HG03064 (cell line): ENCODE measurements around the gene CORO1C.
A peak's percentile ranks its signal among the peaks of the same experiment; 100 is the strongest.
"Not testable (repeated sequence)": the region's sequence is repeated elsewhere in the genome, so short reads cannot be mapped to it uniquely, and the experiment has no call there.

Experiments
- ATAC-seq: cut with Tn5 transposase; IDR thresholded peaks from one replicate; pipeline ENCODE4 v1.9.1; 2021; ENCODE audit warnings: low read depth; ENCODE audit not compliant: unreplicated experiment

The CORO1C gene

DNA sequence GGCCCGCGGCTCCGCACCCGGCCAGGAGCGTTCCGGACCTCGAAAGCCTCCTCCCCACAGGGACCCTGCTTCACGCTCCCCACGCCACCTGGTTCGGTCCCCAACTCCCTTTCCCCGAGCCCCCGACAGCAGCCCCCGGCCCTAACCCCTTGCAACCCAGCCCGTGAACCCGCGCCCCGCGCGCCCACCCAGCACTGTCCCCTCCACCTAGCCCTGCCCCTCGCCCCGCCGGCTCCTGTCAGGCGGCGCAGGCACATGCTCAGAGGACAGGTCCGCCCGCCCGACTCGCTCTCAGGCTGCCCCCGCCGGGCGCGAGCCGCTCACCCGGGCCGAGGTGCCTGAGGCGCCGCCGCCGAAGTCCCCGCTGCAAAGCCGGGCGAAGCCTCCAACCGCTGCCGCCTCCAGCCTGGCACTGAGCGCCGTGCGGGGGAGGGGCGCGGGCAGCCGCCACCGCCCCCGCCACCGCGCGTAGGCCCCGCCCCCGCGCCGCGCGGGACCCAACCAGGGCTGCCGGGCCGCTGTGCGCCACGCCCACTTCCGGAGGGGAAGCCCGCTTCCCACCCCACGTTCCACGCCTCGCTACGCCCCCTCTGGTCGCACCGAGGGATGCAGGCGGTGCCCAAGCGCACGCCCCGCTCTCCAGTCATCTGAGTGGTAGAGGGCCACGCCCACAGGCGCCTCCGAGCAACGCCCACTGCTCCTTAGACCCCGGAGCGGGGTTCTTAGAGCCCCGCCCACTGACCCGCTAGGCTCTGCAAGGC lies at the start of gene CORO1C:
CORO1C (minus strand) TSS at position 414 of the 761 bp plus-strand sequence. CDS start 30,200 bp downstream, outside the sequence.
- peak; percentile 66 for ATAC-seq

GRCh38 chr12:108779998-108780688 lies 48.8 kb upstream of the CORO1C start:
- no peak for ATAC-seq

- no peak for ATAC-seq
Measured at GRCh38 chr12:108778053-108778452, 46.7 kb upstream of the CORO1C start.

- no peak for ATAC-seq
Measured at GRCh38 chr12:108777156-108777555, 45.8 kb upstream of the CORO1C start.

DNA sequence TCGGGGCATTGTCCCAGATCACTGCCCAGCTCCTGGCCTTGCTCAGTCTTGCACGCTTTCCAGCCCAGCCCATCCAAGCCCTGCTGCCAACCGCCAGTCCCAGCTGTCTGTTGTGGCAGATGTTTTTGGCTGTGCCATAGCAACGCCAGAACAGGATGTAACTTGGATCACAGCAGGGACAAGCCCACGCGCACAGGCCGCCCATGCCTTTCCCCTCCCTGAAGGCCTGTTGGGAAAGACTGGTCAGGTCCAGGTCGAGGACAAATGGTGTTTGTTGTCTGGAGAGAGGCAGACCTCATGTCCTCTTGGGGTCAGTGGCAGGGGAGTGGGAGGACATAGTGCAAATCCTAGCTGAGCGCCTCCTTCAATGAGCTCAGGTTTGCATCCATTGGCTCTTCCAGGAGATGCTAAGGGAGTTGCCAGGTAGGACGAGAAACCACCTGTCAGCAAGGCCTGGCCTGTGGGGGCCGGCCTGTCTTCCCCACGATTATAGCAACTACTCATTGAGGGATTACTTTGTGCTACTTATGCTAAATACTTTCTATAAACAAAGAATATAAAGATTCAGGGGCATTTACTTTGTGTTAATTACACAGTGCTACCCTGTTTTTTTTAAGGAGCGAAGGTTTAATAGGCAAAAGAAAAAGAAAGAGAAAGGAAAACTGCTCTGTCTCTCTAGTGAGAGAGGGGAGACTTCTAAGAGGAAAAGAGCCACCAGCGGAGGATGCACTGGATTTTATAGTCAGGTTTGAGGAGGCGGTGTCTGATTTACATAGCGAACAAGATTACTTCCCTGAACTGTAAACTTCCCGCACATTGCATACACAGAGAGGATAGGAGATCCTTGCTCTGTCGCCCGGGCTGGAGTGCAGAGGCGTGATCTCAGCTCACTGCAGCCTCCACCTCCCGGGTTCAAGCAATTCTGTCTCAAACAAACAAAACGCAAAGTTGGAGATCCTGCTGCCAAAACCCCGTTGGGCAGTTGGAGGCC lies 42.8 kb upstream of the CORO1C start:
- ATAC-seq = no peak

DNA sequence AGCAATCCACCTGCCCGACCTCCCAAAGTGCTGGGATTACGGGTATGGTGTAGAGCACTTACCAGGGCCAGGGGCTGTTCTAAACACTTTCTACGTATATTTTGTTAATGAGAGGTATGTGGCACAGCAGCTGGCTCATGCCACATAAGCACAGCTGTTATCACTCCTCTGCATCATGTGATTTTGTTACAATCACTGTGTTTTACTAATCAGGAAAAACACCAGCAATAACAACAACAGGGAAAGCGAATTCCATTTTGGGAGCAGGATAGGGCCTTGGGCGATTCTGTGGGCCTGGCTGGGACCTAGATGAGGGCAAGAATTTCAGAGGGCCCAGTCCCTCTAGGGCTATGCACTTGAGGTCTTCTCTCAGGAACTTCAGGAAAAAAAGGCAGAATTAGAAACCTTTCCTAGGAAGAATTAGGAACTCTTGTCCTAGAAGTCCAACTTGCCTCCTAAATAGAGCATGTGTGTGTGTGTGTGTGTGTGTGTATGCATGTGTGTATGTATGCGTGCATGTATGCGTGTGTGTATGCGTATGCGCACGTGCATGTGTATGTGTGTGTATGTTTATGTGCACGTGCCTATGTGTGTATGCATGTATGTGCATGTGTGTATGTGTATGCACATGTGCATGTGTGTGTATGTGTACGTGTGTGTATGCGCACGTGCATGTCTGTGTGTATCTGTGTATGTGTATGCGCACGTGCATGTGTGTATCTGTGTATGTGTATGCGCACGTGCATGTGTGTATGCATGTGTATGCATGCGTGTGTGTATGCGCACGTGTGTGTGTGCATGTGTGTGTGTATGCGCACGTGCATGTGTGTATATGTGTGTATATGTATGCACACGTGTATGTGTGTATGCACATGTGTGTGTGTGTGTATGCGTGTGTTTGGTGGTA lies 41.8 kb upstream of the CORO1C start:
- no peak for ATAC-seq

GRCh38 chr12:108772247-108772646 lies 40.9 kb upstream of the CORO1C start:
- ATAC-seq = no peak

GRCh38 chr12:108771835-108772234 lies 40.5 kb upstream of the CORO1C start:
- ATAC-seq = not testable (repeated sequence)

GRCh38 chr12:108770963-108771362 lies 39.6 kb upstream of the CORO1C start:
- no peak for ATAC-seq

DNA sequence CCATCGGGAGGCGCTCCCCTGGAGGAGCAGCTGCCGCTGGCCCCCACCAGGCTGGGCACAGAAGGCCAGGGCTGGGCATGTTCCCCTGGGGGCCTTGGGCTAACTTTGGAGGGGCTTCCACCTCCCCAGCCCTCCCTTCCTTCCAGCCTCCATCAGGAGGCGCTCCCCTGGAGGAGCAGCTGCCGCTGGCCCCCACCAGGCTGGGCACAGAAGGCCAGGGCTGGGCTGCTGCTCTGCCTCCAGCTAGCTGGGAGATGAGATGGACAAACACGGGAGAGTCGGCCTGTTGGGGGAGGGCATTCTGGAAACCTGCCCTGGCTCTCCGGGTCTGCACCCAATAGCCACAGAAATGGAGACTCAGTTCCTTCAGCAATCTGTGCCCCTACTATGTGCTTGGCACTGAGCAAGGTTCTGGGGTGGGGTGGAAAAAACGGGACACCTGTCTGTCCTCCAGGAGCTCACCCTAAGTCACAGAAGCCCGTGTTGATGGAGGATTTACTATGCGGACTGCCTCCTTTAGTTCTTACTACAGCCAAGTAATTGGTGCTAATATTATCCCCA lies 39.0 kb upstream of the CORO1C start:
- no peak for ATAC-seq

DNA sequence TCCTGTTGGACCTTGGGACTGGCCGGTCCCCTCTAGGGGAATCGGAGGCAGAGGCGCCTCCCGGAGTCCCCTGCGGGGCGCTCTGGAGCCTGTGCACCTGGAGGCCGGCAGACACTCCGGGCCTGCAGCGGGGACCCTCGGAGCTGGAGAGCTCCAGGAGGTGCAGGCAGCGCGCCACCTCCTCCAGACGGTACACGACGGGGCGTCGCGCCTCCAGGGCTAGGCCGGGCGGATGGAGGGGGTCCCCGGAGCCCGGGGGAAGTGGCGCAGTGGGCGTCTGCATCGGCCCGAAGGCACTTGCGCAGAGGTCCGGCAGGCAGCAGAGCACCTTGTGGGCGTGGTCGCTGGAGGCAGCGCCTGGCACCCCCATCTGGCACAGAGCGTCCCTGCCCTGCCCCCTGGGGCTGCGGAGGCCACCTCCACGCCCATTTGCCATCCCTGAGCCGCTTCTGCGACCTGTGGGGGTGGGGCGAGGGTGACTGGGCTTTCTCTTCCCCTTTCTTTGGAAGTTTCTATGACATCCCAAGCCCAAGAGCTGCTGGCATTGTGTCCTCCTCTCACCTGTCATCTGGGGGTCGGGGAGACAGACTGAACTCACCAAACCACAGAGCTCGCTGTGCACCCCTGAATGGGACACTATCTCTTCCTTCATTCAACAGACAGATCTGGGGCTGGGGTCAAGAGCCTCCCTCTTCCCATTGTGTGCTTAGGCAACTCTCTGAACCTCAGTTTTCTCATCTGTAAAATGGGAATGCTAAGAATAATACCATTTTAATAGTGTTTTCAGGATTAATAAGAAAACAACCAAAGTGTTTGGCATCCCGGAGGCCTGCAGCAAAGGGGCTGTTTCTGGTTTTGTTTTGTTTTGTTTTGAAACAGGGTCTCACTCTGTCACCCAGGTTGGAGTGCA lies 37.5 kb upstream of the CORO1C start:
- no peak for ATAC-seq

GRCh38 chr12:108766294-108766693 lies 35.0 kb upstream of the CORO1C start:
- ATAC-seq = no peak

DNA sequence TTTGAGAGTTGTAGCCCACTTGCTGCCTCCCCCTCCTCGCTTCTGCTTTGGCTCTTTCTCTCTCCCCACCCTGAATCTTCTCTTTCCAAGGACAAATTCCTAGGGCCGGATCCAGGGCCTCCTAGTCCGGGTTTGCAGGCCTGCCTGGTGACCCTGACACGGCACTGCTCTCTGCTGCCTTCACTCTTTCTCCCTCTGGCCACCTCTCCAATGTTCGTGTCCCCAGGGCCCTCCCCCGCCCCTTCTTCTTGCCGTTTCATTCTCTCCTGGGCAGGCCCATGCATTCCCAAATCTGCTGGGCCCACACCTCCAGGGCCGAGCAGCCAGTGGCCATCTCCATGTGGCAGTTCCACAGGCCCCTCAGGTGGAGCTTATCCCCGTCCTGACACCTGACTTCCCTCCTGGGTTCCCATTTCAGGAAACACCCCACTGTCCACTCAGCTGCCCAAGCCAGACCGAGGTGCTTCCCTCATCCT lies 34.0 kb upstream of the CORO1C start:
- no peak for ATAC-seq

GRCh38 chr12:108764540-108765288 lies 33.4 kb upstream of the CORO1C start:
- ATAC-seq = no peak

DNA sequence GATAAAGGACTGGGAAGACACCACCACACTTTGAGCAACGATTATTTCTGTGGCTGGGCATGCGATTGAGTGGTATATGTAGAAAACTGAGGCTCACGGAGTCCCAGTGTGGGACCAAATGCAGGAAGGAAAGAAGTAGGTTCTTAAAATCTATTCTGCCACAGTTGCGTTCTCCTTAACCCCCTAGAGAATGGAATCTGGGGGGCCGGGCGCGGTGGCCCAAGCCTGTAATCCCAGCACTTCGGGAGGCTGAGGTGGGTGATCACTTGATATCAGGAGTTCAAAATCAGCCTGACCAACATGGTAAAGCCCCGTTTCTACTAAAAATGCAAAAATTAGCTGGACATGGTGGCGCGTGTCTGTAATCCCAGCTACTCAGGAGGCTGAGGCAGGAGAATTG lies 29.9 kb upstream of the CORO1C start:
- no peak for ATAC-seq

GRCh38 chr12:108759924-108760323 lies 28.6 kb upstream of the CORO1C start:
- no peak for ATAC-seq

GRCh38 chr12:108757856-108758255 lies 26.5 kb upstream of the CORO1C start:
- no peak for ATAC-seq

GRCh38 chr12:108756421-108756820 lies 25.1 kb upstream of the CORO1C start:
- no peak for ATAC-seq
